A204.1 (cell line): Measurements from ENCODE around the gene RPL22L1.
"Not testable (repeated sequence)": the region's sequence is repeated elsewhere in the genome, so short reads cannot be mapped to it uniquely, and the experiment has no call there.

Experiments used
- FAIRE-seq: peaks from 2 replicates; lab custom pipeline; 2012; peaks lifted over from hg19 to GRCh38; lab: Jason Lieb, UNC

The RPL22L1 gene

DNA sequence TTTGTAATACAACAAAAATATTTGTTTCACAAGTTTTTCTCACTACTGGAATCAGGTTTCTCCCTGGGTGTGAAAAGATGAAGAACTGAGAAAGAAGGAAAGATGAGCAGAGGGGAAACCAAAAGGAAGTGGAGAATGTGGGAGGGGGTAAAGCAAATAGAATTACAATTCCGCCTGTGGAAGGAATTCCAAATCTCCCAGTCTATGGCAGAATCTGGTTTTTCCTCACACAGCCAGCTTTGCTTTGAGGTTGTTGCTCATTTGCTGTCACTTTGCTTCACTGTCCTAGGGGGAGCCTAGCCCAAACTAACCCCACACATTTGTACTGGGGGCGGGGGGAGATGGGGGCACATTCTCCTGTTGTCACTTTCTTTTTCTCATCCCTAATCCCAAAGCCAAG, 43.9 kb downstream of the RPL22L1 start:
- FAIRE-seq = no peak

DNA sequence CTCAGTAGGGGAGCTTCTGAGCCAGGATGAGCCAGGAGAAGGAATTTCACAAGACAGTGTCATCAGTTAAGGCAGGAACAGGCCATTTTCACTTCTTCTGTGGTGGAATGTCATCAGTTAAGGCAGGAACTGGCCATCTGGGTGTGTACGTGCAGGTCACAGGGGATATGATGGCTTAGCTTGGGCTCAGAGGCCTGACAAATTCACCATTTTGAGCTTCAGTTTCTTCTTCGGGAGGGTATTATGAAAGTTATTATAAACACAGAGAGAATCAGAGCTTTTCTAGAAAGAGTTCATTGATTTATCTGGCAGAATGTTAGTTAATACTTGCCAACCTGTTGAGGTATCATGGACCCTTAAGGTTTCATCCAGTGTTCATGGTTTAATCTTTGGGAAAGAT, 46.4 kb downstream of the RPL22L1 start:
- not testable (repeated sequence) for FAIRE-seq

DNA sequence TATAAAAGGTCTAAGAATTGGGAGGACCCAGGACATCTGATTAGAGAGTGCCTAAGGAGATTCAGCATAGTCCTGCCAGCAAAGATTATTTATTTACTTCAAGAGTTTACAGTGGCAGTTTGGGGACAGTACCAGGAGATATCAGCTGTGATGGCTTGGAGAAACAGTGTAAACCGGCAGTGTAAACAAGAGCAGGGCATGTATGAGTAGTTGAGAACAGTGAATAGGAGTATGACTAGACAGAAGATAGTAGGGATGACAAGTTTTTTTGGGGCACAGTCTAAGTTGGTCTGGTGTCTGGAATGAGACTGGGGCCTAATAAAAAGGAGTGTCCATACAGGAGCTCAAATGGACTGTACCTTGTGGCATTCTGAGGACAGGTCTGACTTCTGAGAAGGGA, 51.7 kb downstream of the RPL22L1 start:
- FAIRE-seq = not testable (repeated sequence)

DNA sequence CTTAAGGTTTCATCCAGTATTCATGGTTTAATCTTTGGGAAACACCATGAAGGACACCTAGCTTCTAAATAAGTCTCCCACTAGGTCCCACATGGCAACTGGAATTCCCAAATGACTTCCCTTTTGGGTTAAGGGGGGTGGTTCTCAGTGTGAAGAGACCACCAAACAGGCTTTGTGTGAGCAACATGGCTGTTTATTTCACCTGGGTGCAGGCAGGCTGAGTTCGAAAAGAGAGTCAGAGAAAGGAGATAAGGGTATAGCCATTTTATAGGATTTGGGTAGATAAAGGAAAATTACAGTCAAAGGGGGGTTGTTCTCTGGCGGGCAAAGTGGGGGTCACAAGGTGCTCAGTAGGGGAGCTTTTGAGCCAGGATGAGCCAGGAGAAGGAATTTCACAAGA, 52.5 kb downstream of the RPL22L1 start:
- FAIRE-seq = not testable (repeated sequence)

DNA sequence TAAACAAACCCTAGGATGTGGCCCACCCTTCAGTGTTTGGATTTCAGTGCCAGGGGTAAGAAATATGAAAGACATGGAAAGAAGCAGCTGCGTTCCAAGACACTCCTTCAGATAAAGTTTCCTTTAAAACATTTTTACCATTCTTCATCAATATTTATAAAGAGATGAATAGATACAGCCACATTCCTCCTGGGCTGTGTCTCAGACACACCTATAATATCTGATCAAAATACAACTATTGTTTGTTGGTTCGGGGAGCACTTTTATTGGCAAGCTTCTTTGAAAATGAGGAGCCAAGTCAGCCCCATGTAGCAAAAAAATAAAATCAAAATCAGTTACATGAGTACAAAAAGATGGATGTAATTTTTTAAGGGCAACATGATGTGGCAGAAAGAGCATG, 53.2 kb downstream of the RPL22L1 start:
- no peak for FAIRE-seq

DNA sequence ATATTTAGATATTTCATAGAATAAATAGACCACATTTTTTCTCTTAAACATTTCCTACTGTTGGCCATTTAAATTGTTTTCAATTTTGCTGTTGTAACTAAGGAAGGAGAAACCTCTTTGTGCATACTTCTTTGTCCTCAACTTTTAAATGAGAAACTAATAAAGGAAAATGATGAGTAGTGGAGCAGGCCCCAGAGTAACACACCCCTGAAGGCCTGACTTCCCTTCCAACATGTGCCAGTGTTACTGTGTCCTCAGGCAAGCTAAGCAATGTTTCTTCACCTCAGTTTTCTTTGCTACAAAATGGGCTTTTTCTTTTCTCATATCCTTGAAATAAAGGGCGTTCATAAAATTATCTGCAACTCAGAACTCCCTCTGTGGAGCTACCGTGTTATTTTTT, 53.7 kb downstream of the RPL22L1 start:
- FAIRE-seq = no peak

DNA sequence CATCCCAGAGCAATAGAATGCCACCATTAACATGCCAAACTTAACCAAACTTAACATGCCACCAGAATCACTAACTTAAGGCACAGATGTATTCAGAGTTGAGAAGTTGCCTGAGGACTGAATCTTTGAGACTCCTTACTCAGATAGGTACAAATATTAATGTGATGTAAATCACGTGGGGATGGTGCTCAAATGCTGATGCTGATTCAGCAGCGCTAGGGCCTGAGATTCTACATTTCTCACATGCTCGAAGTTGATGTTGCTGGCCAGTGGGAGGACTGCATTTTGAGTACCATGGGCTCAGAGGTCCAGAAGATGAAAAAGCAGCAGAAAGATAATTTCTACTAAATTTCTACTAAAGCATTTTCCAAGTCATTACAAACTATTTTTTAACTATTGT, 54.1 kb downstream of the RPL22L1 start:
- FAIRE-seq = no peak

DNA sequence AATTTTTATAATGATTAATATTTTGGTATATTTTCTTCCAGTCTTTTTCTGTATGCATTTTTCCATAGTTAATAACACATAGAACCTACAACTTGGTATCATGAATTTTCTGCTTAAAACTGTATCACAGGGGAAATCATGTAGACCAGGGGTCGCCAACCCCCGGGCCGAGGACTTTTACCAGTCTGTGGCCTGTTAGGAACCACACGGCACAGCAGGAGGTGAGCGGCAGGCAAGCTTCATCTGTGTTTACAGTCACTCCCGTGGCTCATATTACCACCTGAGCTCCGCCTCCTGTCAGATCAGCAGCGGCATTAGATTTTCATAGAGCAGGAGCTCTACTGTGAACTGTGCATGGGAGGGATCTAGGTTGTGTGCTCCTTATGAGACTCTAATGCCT, 54.7 kb downstream of the RPL22L1 start:
- no peak for FAIRE-seq
